Dermis blood vessel endothelial cell (primary cell): Measurements from ENCODE around the gene ELF5. TPM values are rescaled to one million over a fixed set of nuclear protein-coding genes. Genes with fewer than 3 reads are reported as not detected.

Experiments
- DNase-seq: peaks from one replicate; pipeline ENCODE4 v3.0.0; 2010
- total RNA-seq: library from RNA; depleted of rRNA; stranded (reverse); fragments of >200 nt; gene quantifications from 2 replicates; pipeline ENCODE4 v1.2.3, GENCODE V29; 2014

The ELF5 gene
- total RNA-seq = not detected in 2 replicates

GRCh38 chr11:34513682-34514449, at the start of gene ELF5:
TSS of gene ELF5 (minus strand) at chr11:34513794. CDS start at chr11:34505749, 8,045 bp downstream.
- no peak for DNase-seq

- no peak for DNase-seq
These were observed 49.4 kb upstream of the ELF5 start for GRCh38 chr11:34562976-34563375.

GRCh38 chr11:34560511-34560910, 46.9 kb upstream of the ELF5 start:
- no peak for DNase-seq

- DNase-seq = no peak
These were observed 45.1 kb upstream of the ELF5 start for GRCh38 chr11:34558673-34559072.

- no peak for DNase-seq
These were observed 44.6 kb upstream of the ELF5 start for GRCh38 chr11:34558211-34558610.

- no peak for DNase-seq
These were observed 38.7 kb upstream of the ELF5 start for GRCh38 chr11:34552270-34552669.

- no peak for DNase-seq
These were observed 35.7 kb upstream of the ELF5 start for GRCh38 chr11:34549271-34549670.

- DNase-seq = no peak
These were observed 34.7 kb upstream of the ELF5 start for GRCh38 chr11:34548278-34548677.

- no peak for DNase-seq
These were observed 33.1 kb upstream of the ELF5 start for GRCh38 chr11:34546511-34547209.

GRCh38 chr11:34542089-34542488, 28.5 kb upstream of the ELF5 start:
- no peak for DNase-seq

- no peak for DNase-seq
These were observed 27.3 kb upstream of the ELF5 start for GRCh38 chr11:34540870-34541269.

- DNase-seq = no peak
These were observed 24.0 kb upstream of the ELF5 start for GRCh38 chr11:34537636-34538035.

- no peak for DNase-seq
These were observed 22.5 kb upstream of the ELF5 start for GRCh38 chr11:34536056-34536455.

- no peak for DNase-seq
These were observed 21.2 kb upstream of the ELF5 start for GRCh38 chr11:34534826-34535225.

GRCh38 chr11:34531663-34532062, 18.1 kb upstream of the ELF5 start:
- no peak for DNase-seq

GRCh38 chr11:34530545-34531234, 17.1 kb upstream of the ELF5 start:
- no peak for DNase-seq

- no peak for DNase-seq
These were observed 16.0 kb upstream of the ELF5 start for GRCh38 chr11:34529643-34530042.

- DNase-seq = no peak
These were observed 14.5 kb upstream of the ELF5 start for GRCh38 chr11:34528072-34528471.

GRCh38 chr11:34525888-34526657, 12.5 kb upstream of the ELF5 start:
- DNase-seq = no peak

GRCh38 chr11:34525098-34525497, 11.5 kb upstream of the ELF5 start:
- no peak for DNase-seq

- no peak for DNase-seq
These were observed 11.1 kb upstream of the ELF5 start for GRCh38 chr11:34524696-34525095.

GRCh38 chr11:34523053-34523452, 9.5 kb upstream of the ELF5 start:
- DNase-seq = no peak

- no peak for DNase-seq
These were observed 8.6 kb upstream of the ELF5 start for GRCh38 chr11:34522188-34522587.
